GM18873 (cell line): ENCODE results near the gene PRKCQ.

Experiments used
- ATAC-seq: cut with Tn5 transposase; IDR thresholded peaks from one replicate; pipeline ENCODE4 v1.9.1; 2021; ENCODE audit warnings: mild to moderate bottlenecking, moderate library complexity, moderate number of reproducible peaks; ENCODE audit not compliant: unreplicated experiment, low FRiP score

The PRKCQ gene

GRCh38 chr10:6416892-6417512 lies 163.1 kb downstream of the PRKCQ start:
- ATAC-seq: no peak

GRCh38 chr10:6411436-6411835 lies 168.6 kb downstream of the PRKCQ start:
- ATAC-seq: no peak

GRCh38 chr10:6410830-6411229 lies 169.2 kb downstream of the PRKCQ start:
- no peak for ATAC-seq

GRCh38 chr10:6409971-6410643 lies 170.0 kb downstream of the PRKCQ start:
- ATAC-seq: no peak

GRCh38 chr10:6408799-6409198 lies 171.3 kb downstream of the PRKCQ start:
- ATAC-seq: no peak

- no peak for ATAC-seq
Measured at GRCh38 chr10:6407034-6407721, 172.9 kb downstream of the PRKCQ start.

GRCh38 chr10:6406220-6407033 lies 173.6 kb downstream of the PRKCQ start:
- no peak for ATAC-seq

GRCh38 chr10:6405713-6406112 lies 174.4 kb downstream of the PRKCQ start:
- ATAC-seq: no peak

GRCh38 chr10:6404127-6405072 lies 175.7 kb downstream of the PRKCQ start:
- ATAC-seq: no peak

GRCh38 chr10:6402960-6403359 lies 177.1 kb downstream of the PRKCQ start:
- ATAC-seq: no peak

- no peak for ATAC-seq
Measured at GRCh38 chr10:6402349-6402709, 177.7 kb downstream of the PRKCQ start.

GRCh38 chr10:6401558-6402348 lies 178.3 kb downstream of the PRKCQ start:
- no peak for ATAC-seq

GRCh38 chr10:6400821-6401465 lies 179.1 kb downstream of the PRKCQ start:
- ATAC-seq: no peak

- ATAC-seq: no peak
Measured at GRCh38 chr10:6400331-6400730, 179.7 kb downstream of the PRKCQ start.

- ATAC-seq: no peak
Measured at GRCh38 chr10:6399879-6400278, 180.2 kb downstream of the PRKCQ start.

- no peak for ATAC-seq
Measured at GRCh38 chr10:6399231-6399741, 180.8 kb downstream of the PRKCQ start.

GRCh38 chr10:6398399-6398798 lies 181.7 kb downstream of the PRKCQ start:
- ATAC-seq: no peak

GRCh38 chr10:6396652-6397051 lies 183.4 kb downstream of the PRKCQ start:
- ATAC-seq: no peak
